Endothelial cell of umbilical vein (primary cell): ENCODE results near the gene ARL4C. TPM values are rescaled to one million over a fixed set of nuclear protein-coding genes. Genes with fewer than 3 reads are reported as not detected.

Experiments
- BruUV-seq: library from RNA; stranded (reverse); fragments of 400-500 nt; replicated peaks from 2 replicates; lab custom pipeline; 2021; lab: Mats Ljungman, UMichigan
- CTCF ChIA-PET: fragments of 300-600, 350-600 bp; sonication (Branson Sonifier 250); formaldehyde crosslinking; loops from one replicate; lab custom pipeline; 2021; ENCODE audit warnings: antibody characterized with exemption, inconsistent platforms; lab: Charles Lee
- POLR2A ChIA-PET: fragments of 300-600, 350-600 bp; sonication (Branson Sonifier 250); formaldehyde crosslinking; loops from one replicate; lab custom pipeline; 2021; ENCODE audit warnings: antibody characterized with exemption, inconsistent platforms; lab: Charles Lee
- DNase-seq: peaks from one replicate; pipeline ENCODE4 v3.0.0-alpha.2; 2011; ENCODE audit warnings: low read depth, low spot score
- FAIRE-seq: peaks from 2 replicates; lab custom pipeline; 2011; peaks lifted over from hg19 to GRCh38; lab: Jason Lieb, UNC
- H2AFZ ChIP-seq: 2 replicates; pipeline ENCODE4 v1.6.0; 2012; ENCODE audit warnings: low read depth, low read length, control low read depth, inconsistent platforms
- H3K27ac ChIP-seq: 2 replicates; pipeline ENCODE4 v1.5.1; 2011; ENCODE audit warnings: low read depth, mild to moderate bottlenecking, control low read depth, low read length, moderate library complexity; ENCODE audit not compliant: insufficient read depth
- H3K27me3 ChIP-seq, 2 experiments: 2 replicates each; pipeline versions ENCODE4 v1.6.0 to v1.6.1; 2011; ENCODE audit warnings: low read length in 2 of 2, mixed read lengths in 1 of 2; ENCODE audit not compliant: control insufficient read depth in 2 of 2, insufficient read depth in 2 of 2
- H3K36me3 ChIP-seq, 2 experiments: 2 replicates in 1 of 2; 3 replicates in 1 of 2; pipeline ENCODE4 v1.5.1; 2011; ENCODE audit warnings: low read length in 2 of 2, mild to moderate bottlenecking in 1 of 2, moderate library complexity in 1 of 2; ENCODE audit not compliant: control insufficient read depth in 2 of 2, insufficient read depth in 2 of 2; ENCODE audit errors: extremely low read depth in 1 of 2
- H3K4me1 ChIP-seq: 3 replicates; pipeline ENCODE4 v1.5.1; 2011; ENCODE audit warnings: mild to moderate bottlenecking, low read length; ENCODE audit not compliant: control insufficient read depth, insufficient read depth; ENCODE audit errors: extremely low read depth
- H3K4me2 ChIP-seq: 2 replicates; pipeline ENCODE4 v1.6.1; 2011; ENCODE audit warnings: low read length, control low read depth, mixed read lengths; ENCODE audit not compliant: insufficient read depth
- H3K4me3 ChIP-seq, 3 experiments: fragments of 200-600 bp in 1 of 3; sonication (generic), shearing (Covaris generic) in 1 of 3; replicated peaks in 1 of 3; 2 replicates each; pipeline ENCODE4 v1.5.1; 2011 to 2016; ENCODE audit warnings: control low read depth in 3 of 3, low read length in 3 of 3, mild to moderate bottlenecking in 2 of 3, inconsistent platforms in 1 of 3, low read depth in 1 of 3, moderate library complexity in 1 of 3; ENCODE audit not compliant: insufficient read depth in 1 of 3
- H3K79me2 ChIP-seq: 2 replicates; pipeline ENCODE4 v1.6.0; 2012; ENCODE audit warnings: low read length, inconsistent platforms; ENCODE audit not compliant: control insufficient read depth, insufficient read depth
- H3K9ac ChIP-seq: replicated peaks from 2 replicates; pipeline ENCODE3; 2011; ENCODE audit warnings: low read length, control low read depth; ENCODE audit not compliant: insufficient read depth; ENCODE audit errors: extremely low read depth
- H3K9me1 ChIP-seq: replicated peaks from 3 replicates; pipeline ENCODE4 v1.6.0; 2011; ENCODE audit warnings: mild to moderate bottlenecking, low read length; ENCODE audit not compliant: control insufficient read depth, insufficient read depth; ENCODE audit errors: extremely low read depth
- H3K9me3 ChIP-seq: replicated peaks from 2 replicates; pipeline ENCODE4 v1.5.1; 2012; ENCODE audit warnings: low read length, inconsistent platforms; ENCODE audit not compliant: control insufficient read depth, insufficient read depth
- H4K20me1 ChIP-seq: replicated peaks from 2 replicates; pipeline ENCODE3; 2011; ENCODE audit warnings: mild to moderate bottlenecking, low read length; ENCODE audit not compliant: control insufficient read depth, insufficient read depth; ENCODE audit errors: extremely low read depth
- CTCF ChIP-seq, 2 donors: IDR thresholded peaks; 1 replicate in 1 of 2; 2 replicates in 1 of 2; pipeline ENCODE4 v1.5.1; 2011; ENCODE audit warnings: low read length in 2 of 2, mild to moderate bottlenecking in 2 of 2, moderate library complexity in 2 of 2, control low read depth in 1 of 2, inconsistent platforms in 1 of 2, low read depth in 1 of 2; ENCODE audit not compliant: insufficient read depth in 1 of 2; ENCODE audit errors: extremely low read depth in 1 of 2
- EZH2 ChIP-seq: IDR thresholded peaks from 2 replicates; pipeline ENCODE4 v1.6.1; 2012; ENCODE audit warnings: borderline replicate concordance, low read depth, mild to moderate bottlenecking, moderate library complexity, low read length, inconsistent platforms; ENCODE audit not compliant: severe bottlenecking
- FOS ChIP-seq: IDR thresholded peaks from 2 replicates; pipeline ENCODE4 v1.6.1; 2011; ENCODE audit warnings: mild to moderate bottlenecking, low read length, moderate library complexity, borderline replicate concordance; ENCODE audit not compliant: insufficient read depth
- GATA2 ChIP-seq: IDR thresholded peaks from 2 replicates; pipeline ENCODE4 v1.7.0; 2011; ENCODE audit warnings: low read depth, mild to moderate bottlenecking, moderate library complexity, mixed read lengths, low read length; ENCODE audit not compliant: insufficient read length, insufficient read depth
- JUN ChIP-seq: IDR thresholded peaks from 2 replicates; pipeline ENCODE4 v1.6.1; 2011; ENCODE audit warnings: borderline replicate concordance, low read depth; ENCODE audit not compliant: insufficient read length, insufficient read depth
- MAX ChIP-seq: IDR thresholded peaks from 2 replicates; pipeline ENCODE4 v1.6.1; 2011; ENCODE audit not compliant: insufficient read depth, insufficient read length
- MYC ChIP-seq: IDR thresholded peaks from one replicate; pipeline ENCODE4 v1.6.1; 2011; ENCODE audit warnings: mild to moderate bottlenecking, low read depth, low read length
- POLR2A ChIP-seq: IDR thresholded peaks from 2 replicates; pipeline ENCODE4 v1.6.1; 2012; ENCODE audit warnings: low read depth, mild to moderate bottlenecking, control low read depth, low read length
- POLR2AphosphoS5 ChIP-seq: IDR thresholded peaks from 2 replicates; pipeline ENCODE4 v1.6.1; 2012; ENCODE audit warnings: low read depth, mild to moderate bottlenecking, control low read depth, low read length, moderate library complexity; ENCODE audit not compliant: insufficient read depth
- dilution Hi-C: fragments of 300-500 bp; cut with MboI; formaldehyde crosslinking; loops from one replicate; pipeline ENCODE4 v1.15.0; 2019; ENCODE audit warnings: low sequenced_read_pairs; ENCODE audit not compliant: extremely low pct_ligation_motif_present
- intact Hi-C: fragments of 100-400 bp; cut with micrococcal nuclease; formaldehyde crosslinking; loops from one replicate; pipeline ENCODE4 v1.10.0; 2022
- polyA plus RNA-seq, 4 experiments: library from polyadenylated mRNA; depleted of rRNA in 3 of 4; stranded (reverse) in 3 of 4; unstranded in 1 of 4; fragments of >200 nt; gene quantifications; 2 replicates each; pipeline versions ENCODE4 v1.2.1 to v1.2.3, GENCODE V29; 2011 to 2012; ENCODE audit warnings: missing spikeins in 1 of 4
- total RNA-seq: library from RNA; stranded (reverse); gene quantifications from 2 replicates; pipeline ENCODE4 v1.2.3, GENCODE V29; 2021

ARL4C gene
- total and polyA plus RNA-seq, 2 donors (not counting 3 experiments of a cell fraction or from before 2014, with no cell fraction given): 5.5 to 10.5 TPM

- ChIA-PET CTCF (interaction anchor here (0.8 to 1.0 kb wide), 2 partner anchors 10 to 204 kb away, joined by 3 read pairs; no protein-coding TSS in a partner anchor), POLR2A (no interaction called here)
- Histone ChIP-seq H3K9me1 (no peaks in the 10 kb centered on the region), H3K79me2 (no peaks in the 10 kb centered on the region), H2AFZ (no peak overlapping the region), H3K9ac (no peak overlapping the region), H4K20me1 (no peaks in the 10 kb centered on the region), H3K27ac (no peak overlapping the region), H3K4me3 (no peak overlapping the region), H3K9me3 (no peaks in the 10 kb centered on the region), H3K4me2 (no peak overlapping the region), H3K27me3 (no peaks in the 10 kb centered on the region), H3K36me3 (no peaks in the 10 kb centered on the region), H3K4me1 (peaks cover 16% of the 10 kb centered on the region)
- dilution Hi-C loops (no loop called here), intact Hi-C loops (no loop called here)
- no TSS peak for BruUV-seq
- TF ChIP-seq POLR2AphosphoS5: no peak
- no peak for TF ChIP-seq GATA2
- no peak for TF ChIP-seq EZH2
- no peak for TF ChIP-seq MAX
- no peak for TF ChIP-seq MYC
- TF ChIP-seq POLR2A: no peak
- no peak for TF ChIP-seq CTCF (IDR thresholded peaks at IDR 0.05; ENCODE audit: extremely low read depth in 1 of 2, insufficient read depth in 1 of 2, low read depth in 1 of 2, low read length in 2 of 2)
- TF ChIP-seq JUN: no peak
- no peak for TF ChIP-seq FOS
- no peak for DNase-seq
- no peak for FAIRE-seq
Observed at GRCh38 chr2:234492717-234493485, 4.0 kb downstream of the ARL4C start.
